T-helper 1 cell treated with Interleukin-12 subunit alpha and Interleukin-12 subunit beta and Interleukin-4 antibody, amounts not matched to agents 30 μg/mL and 1 μg/mL, for 36 hours (primary cell): ENCODE data around the gene KRTAP19-6.
"Not testable (repeated sequence)": the region's sequence is repeated elsewhere in the genome, so short reads cannot be mapped to it uniquely, and the experiment has no call there.

ENCODE experiments used
- H3K27ac Mint-ChIP-seq: one replicate; pipeline ENCODE4 v1.8.0; 2021; ENCODE audit warnings: mild to moderate bottlenecking, mixed read lengths
- H3K27me3 Mint-ChIP-seq: one replicate; pipeline ENCODE4 v1.8.0; 2021; ENCODE audit warnings: low read depth, mixed read lengths
- H3K36me3 Mint-ChIP-seq: one replicate; pipeline ENCODE4 v1.8.0; 2021; ENCODE audit warnings: low read depth, mixed read lengths
- H3K4me1 Mint-ChIP-seq: one replicate; pipeline ENCODE4 v1.8.0; 2021; ENCODE audit warnings: low read depth, mixed read lengths
- H3K4me3 Mint-ChIP-seq: one replicate; pipeline ENCODE4 v1.8.0; 2021; ENCODE audit warnings: mild to moderate bottlenecking, moderate library complexity, mixed read lengths
- H3K9me3 Mint-ChIP-seq: one replicate; pipeline ENCODE4 v1.8.0; 2021; ENCODE audit warnings: mixed read lengths

The KRTAP19-6 gene

GRCh38 chr21:30505621-30506205, 36.0 kb downstream of the KRTAP19-6 start:
- not testable (repeated sequence) for H3K36me3 Mint-ChIP-seq, H3K9me3 Mint-ChIP-seq, H3K4me3 Mint-ChIP-seq, H3K4me1 Mint-ChIP-seq, H3K27me3 Mint-ChIP-seq, H3K27ac Mint-ChIP-seq

- H3K36me3 Mint-ChIP-seq = no peaks in the 10 kb centered on the region
- no peaks in the 10 kb centered on the region for H3K4me1 Mint-ChIP-seq
- H3K27ac Mint-ChIP-seq = no peak within 1 kb of the TSS
- H3K27me3 Mint-ChIP-seq = no peaks in the 10 kb centered on the region
- no peaks in the 10 kb centered on the region for H3K9me3 Mint-ChIP-seq
- H3K4me3 Mint-ChIP-seq = no peak within 1 kb of the TSS
These were observed 39.6 kb downstream of the KRTAP19-6 start, which contains the start of gene KRTAP19-5 for GRCh38 chr21:30502041-30502440. KRTAP19-5 (minus strand) TSS chr21:30502141; CDS start chr21:30502090, 51 bp downstream.

- no peaks in the 10 kb centered on the region for H3K36me3 Mint-ChIP-seq
- H3K4me3 Mint-ChIP-seq = no peak within 1 kb of the TSS
- H3K27me3 Mint-ChIP-seq = no peaks in the 10 kb centered on the region
- no peaks in the 10 kb centered on the region for H3K4me1 Mint-ChIP-seq
- no peak within 1 kb of the TSS for H3K27ac Mint-ChIP-seq
- H3K9me3 Mint-ChIP-seq = no peaks in the 10 kb centered on the region
These were observed 44.6 kb downstream of the KRTAP19-6 start, which contains the start of gene KRTAP19-4 for GRCh38 chr21:30497065-30497464. KRTAP19-4 (minus strand) TSS chr21:30497165; CDS start chr21:30497110, 55 bp downstream.

DNA sequence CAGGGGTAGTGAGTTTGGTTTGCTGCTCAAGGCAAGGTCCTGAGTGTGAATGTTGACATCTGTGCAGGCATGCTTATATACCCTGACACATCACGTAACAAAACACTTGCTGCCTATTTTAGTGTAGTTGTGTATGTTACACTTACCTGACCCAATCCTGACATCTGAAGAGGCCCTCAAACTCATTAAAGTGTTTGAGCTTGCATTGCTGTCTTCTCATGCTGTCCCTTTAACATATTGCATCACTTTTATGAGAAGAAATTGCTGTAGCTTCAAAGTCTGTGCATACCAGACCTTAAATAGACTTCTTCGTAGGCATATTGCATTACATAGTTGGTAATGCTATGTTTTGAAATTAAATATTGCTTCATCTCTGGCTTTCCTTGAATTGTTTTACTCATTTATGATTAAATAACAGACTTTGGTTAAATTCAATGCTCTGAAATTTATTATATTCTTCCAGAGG, 49.7 kb downstream of the KRTAP19-6 start, which contains the start of gene KRTAP19-3:
TSS of gene KRTAP19-3 (minus strand) at position 51 of the 466 bp plus-strand sequence. CDS start 56 bp downstream, outside the sequence.
- H3K36me3 Mint-ChIP-seq = no peaks in the 10 kb centered on the region
- no peaks in the 10 kb centered on the region for H3K4me1 Mint-ChIP-seq
- no peaks in the 10 kb centered on the region for H3K27me3 Mint-ChIP-seq
- H3K4me3 Mint-ChIP-seq = no peak within 1 kb of the TSS
- no peak within 1 kb of the TSS for H3K27ac Mint-ChIP-seq
- H3K9me3 Mint-ChIP-seq = peaks cover 4% of the 10 kb centered on the region
